ENCODE results near the gene BICD2.

BICD2 gene

GRCh38 chr9:92749071-92749933, 15.3 kb downstream of the BICD2 start:
- Histone ChIP-seq H3K4me2 (ENCODE audit: low read length) (no peak overlapping the region), H3K27me3 (ENCODE audit: control insufficient read depth, low read length) (no peaks in the 10 kb centered on the region), H3K36me3 (ENCODE audit: control insufficient read depth, low read length) (no peaks in the 10 kb centered on the region; the same call in 1 of the 2 replicates), H3K79me2 (ENCODE audit: control insufficient read depth, low read length) (peaks cover 99% of the 10 kb centered on the region), H3K4me1 (ENCODE audit: control insufficient read depth, low read length) (peaks cover 48% of the 10 kb centered on the region), H3K9me3 (ENCODE audit: control insufficient read depth, insufficient read depth, low read length) (no peaks in the 10 kb centered on the region), H3K4me3 (ENCODE audit: low read length) (no peak overlapping the region), H3K27ac (ENCODE audit: low read depth, low read length) (no peak overlapping the region), H3K9me2 (replicated peaks; ENCODE audit: control insufficient read depth, low read length) (no peaks in the 10 kb centered on the region), H4K20me1 (ENCODE audit: control insufficient read depth, insufficient read depth, low read depth, low read length) (peaks cover 21% of the 10 kb centered on the region), H3F3A (ENCODE audit: control insufficient read depth, insufficient read depth) (no peaks in the 10 kb centered on the region)
- TF ChIP-seq, protein P1, sequence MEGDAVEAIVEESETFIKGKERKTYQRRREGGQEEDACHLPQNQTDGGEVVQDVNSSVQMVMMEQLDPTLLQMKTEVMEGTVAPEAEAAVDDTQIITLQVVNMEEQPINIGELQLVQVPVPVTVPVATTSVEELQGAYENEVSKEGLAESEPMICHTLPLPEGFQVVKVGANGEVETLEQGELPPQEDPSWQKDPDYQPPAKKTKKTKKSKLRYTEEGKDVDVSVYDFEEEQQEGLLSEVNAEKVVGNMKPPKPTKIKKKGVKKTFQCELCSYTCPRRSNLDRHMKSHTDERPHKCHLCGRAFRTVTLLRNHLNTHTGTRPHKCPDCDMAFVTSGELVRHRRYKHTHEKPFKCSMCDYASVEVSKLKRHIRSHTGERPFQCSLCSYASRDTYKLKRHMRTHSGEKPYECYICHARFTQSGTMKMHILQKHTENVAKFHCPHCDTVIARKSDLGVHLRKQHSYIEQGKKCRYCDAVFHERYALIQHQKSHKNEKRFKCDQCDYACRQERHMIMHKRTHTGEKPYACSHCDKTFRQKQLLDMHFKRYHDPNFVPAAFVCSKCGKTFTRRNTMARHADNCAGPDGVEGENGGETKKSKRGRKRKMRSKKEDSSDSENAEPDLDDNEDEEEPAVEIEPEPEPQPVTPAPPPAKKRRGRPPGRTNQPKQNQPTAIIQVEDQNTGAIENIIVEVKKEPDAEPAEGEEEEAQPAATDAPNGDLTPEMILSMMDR (IDR thresholded peaks at IDR 0.05; ENCODE audit: low read depth, low read length, poor library complexity, severe bottlenecking) = no peak
- no peak for TF ChIP-seq EZH2phosphoT487 (IDR thresholded peaks at IDR 0.05; ENCODE audit: borderline replicate concordance, low read length)

DNA sequence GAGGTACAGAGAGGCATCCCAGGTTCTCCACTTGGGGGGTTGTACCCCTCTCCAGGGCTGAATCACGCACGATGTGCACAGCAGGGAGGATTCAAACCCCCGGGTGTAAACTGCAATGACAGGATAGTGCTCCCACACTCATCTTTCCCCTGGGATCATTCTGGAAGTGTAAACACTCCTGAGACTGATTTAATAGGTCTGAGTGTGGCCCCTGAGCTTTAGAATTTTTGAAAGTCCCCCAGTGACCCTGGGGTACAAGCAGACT, 16.5 kb downstream of the BICD2 start:
- peaks cover 21% of the 10 kb centered on the region for H4K20me1 ChIP-seq (ENCODE audit: control insufficient read depth, insufficient read depth, low read depth, low read length)

GRCh38 chr9:92747459-92748232, 17.0 kb downstream of the BICD2 start:
- Histone ChIP-seq H3K27me3 (ENCODE audit: control insufficient read depth, low read length) (no peaks in the 10 kb centered on the region), H3K4me2 (ENCODE audit: low read length) (no peak overlapping the region)

More for the DNA sequence above, 16.5 kb downstream of the BICD2 start:
- H3K9me3 ChIP-seq (ENCODE audit: control insufficient read depth, insufficient read depth, low read length) = no peaks in the 10 kb centered on the region
- H3K4me1 ChIP-seq (ENCODE audit: control insufficient read depth, low read length) = peaks cover 55% of the 10 kb centered on the region
- no peaks in the 10 kb centered on the region for H3K9me2 ChIP-seq (replicated peaks; ENCODE audit: control insufficient read depth, low read length)
- no peak overlapping the region for H3K4me3 ChIP-seq (ENCODE audit: low read length)
- H3K27ac ChIP-seq (ENCODE audit: low read depth, low read length) = no peak overlapping the region
- peaks cover 100% of the 10 kb centered on the region for H3K79me2 ChIP-seq (ENCODE audit: control insufficient read depth, low read length)
- H3K27me3 ChIP-seq (ENCODE audit: control insufficient read depth, low read length) = no peaks in the 10 kb centered on the region
- H3K4me2 ChIP-seq (ENCODE audit: low read length) = no peak overlapping the region
- no peaks in the 10 kb centered on the region for H3F3A ChIP-seq (ENCODE audit: control insufficient read depth, insufficient read depth)
- no peaks in the 10 kb centered on the region for H3K36me3 ChIP-seq (ENCODE audit: control insufficient read depth, low read length)
- TF ChIP-seq, protein P1 (IDR thresholded peaks at IDR 0.05; ENCODE audit: low read depth, low read length, poor library complexity, severe bottlenecking) = no peak
- TF ChIP-seq EZH2phosphoT487 (IDR thresholded peaks at IDR 0.05; ENCODE audit: borderline replicate concordance, low read length) = no peak

More at GRCh38 chr9:92747459-92748232, 17.0 kb downstream of the BICD2 start:
- H3K27ac ChIP-seq (ENCODE audit: low read depth, low read length) = no peak overlapping the region
- peaks cover 100% of the 10 kb centered on the region for H3K79me2 ChIP-seq (ENCODE audit: control insufficient read depth, low read length)
- H3K4me1 ChIP-seq (ENCODE audit: control insufficient read depth, low read length) = peaks cover 55% of the 10 kb centered on the region
- H3K9me3 ChIP-seq (ENCODE audit: control insufficient read depth, insufficient read depth, low read length) = no peaks in the 10 kb centered on the region
- H3K4me3 ChIP-seq (ENCODE audit: low read length) = no peak overlapping the region
- H3K36me3 ChIP-seq (ENCODE audit: control insufficient read depth, low read length) = no peaks in the 10 kb centered on the region
- TF ChIP-seq EZH2phosphoT487 (IDR thresholded peaks at IDR 0.05; ENCODE audit: borderline replicate concordance, low read length) = no peak
- TF ChIP-seq, protein P1 (IDR thresholded peaks at IDR 0.05; ENCODE audit: low read depth, low read length, poor library complexity, severe bottlenecking) = no peak
- peaks cover 21% of the 10 kb centered on the region for H4K20me1 ChIP-seq (ENCODE audit: control insufficient read depth, insufficient read depth, low read depth, low read length)
- H3K9me2 ChIP-seq (replicated peaks; ENCODE audit: control insufficient read depth, low read length) = no peaks in the 10 kb centered on the region
- H3F3A ChIP-seq (ENCODE audit: control insufficient read depth, insufficient read depth) = no peaks in the 10 kb centered on the region
